Measurements from ENCODE around the gene KCNK13. TPM values are rescaled to one million over a fixed set of nuclear protein-coding genes. Genes with fewer than 3 reads are reported as not detected.
"Not testable (repeated sequence)": the region's sequence is repeated elsewhere in the genome, so short reads cannot be mapped to it uniquely, and the experiment has no call there.

KCNK13 gene
- total RNA-seq, 1 experiment from 2014 or later: 0.17 TPM

GRCh38 chr14:90198541-90199060 is 136.8 kb downstream of the KCNK13 start (continued):
- no peak for TF ChIP-seq ZBTB21 (CRISPR knock-in tag; IDR thresholded peaks at IDR 0.05; ENCODE audit: borderline replicate concordance)
- TF ChIP-seq FOXP4 (CRISPR knock-in tag; IDR thresholded peaks at IDR 0.05): no peak
- no peak for TF ChIP-seq TEAD1 (CRISPR knock-in tag; IDR thresholded peaks at IDR 0.05)
- no peak for TF ChIP-seq NFE2L1 (CRISPR knock-in tag; IDR thresholded peaks at IDR 0.05)
- no peak for TF ChIP-seq MAX (CRISPR knock-in tag; IDR thresholded peaks at IDR 0.05)
- no peak for TF ChIP-seq E2F4 (CRISPR knock-in tag; IDR thresholded peaks at IDR 0.05; ENCODE audit: borderline replicate concordance, low read depth)

- H3K4me1 Mint-ChIP-seq; CTCF ChIA-PET; H3K36me3 Mint-ChIP-seq; DNase-seq (ENCODE audit: low spot score); ATAC-seq; POLR2A ChIA-PET; H3K27me3 Mint-ChIP-seq (ENCODE audit: low read depth); H3K4me3 Mint-ChIP-seq; H3K27ac Mint-ChIP-seq: not testable (repeated sequence)
- peaks cover 21% of the 10 kb centered on the region for H3K9me3 Mint-ChIP-seq
Observed at GRCh38 chr14:90200546-90200945, 138.8 kb downstream of the KCNK13 start.

GRCh38 chr14:90201344-90201743 is 139.6 kb downstream of the KCNK13 start:
- Mint-ChIP-seq H3K4me3 (no peak overlapping the region), H3K27ac (no peak overlapping the region), H3K27me3 (ENCODE audit: low read depth) (peaks cover 4% of the 10 kb centered on the region), H3K9me3 (peaks cover 21% of the 10 kb centered on the region), H3K4me1 (0 out of 2 replicates have a peak, but pooled peaks cover 7% of the 10 kb centered on the region), H3K36me3 (peaks cover 3% of the 10 kb centered on the region; the same call in 1 of the 2 replicates)
- ChIA-PET POLR2A (no interaction called here), CTCF (interaction anchor here (0.7 kb wide), 1 partner anchor 86 kb away, joined by 3 read pairs; no protein-coding TSS in a partner anchor)
- no peak for DNase-seq (ENCODE audit: low spot score)
- no peak for ATAC-seq
- TF ChIP-seq CDX4 (CRISPR knock-in tag; IDR thresholded peaks at IDR 0.05; ENCODE audit: borderline replicate concordance): no peak
- no peak for TF ChIP-seq NFYB (CRISPR knock-in tag; conservative IDR thresholded peaks at IDR 0.05; ENCODE audit: low read depth)
- no peak for TF ChIP-seq E2F5 (CRISPR knock-in tag; IDR thresholded peaks at IDR 0.05)
- TF ChIP-seq PRDM15 (CRISPR knock-in tag; IDR thresholded peaks at IDR 0.05): no peak
- no peak for TF ChIP-seq IRF2 (CRISPR knock-in tag; IDR thresholded peaks at IDR 0.05; ENCODE audit: borderline replicate concordance, low read depth)
- no peak for TF ChIP-seq ELF4 (CRISPR knock-in tag; IDR thresholded peaks at IDR 0.05; ENCODE audit: low read depth)
- no peak for TF ChIP-seq SP1 (CRISPR knock-in tag; conservative IDR thresholded peaks at IDR 0.05)
- TF ChIP-seq CBFB (CRISPR knock-in tag; IDR thresholded peaks at IDR 0.05; ENCODE audit: low read depth): no peak
- TF ChIP-seq ZNF512 (CRISPR knock-in tag; IDR thresholded peaks at IDR 0.05; ENCODE audit: borderline replicate concordance): no peak
- no peak for TF ChIP-seq MXD4 (CRISPR knock-in tag; IDR thresholded peaks at IDR 0.05; ENCODE audit: borderline replicate concordance)
- TF ChIP-seq IRF1 (CRISPR knock-in tag; IDR thresholded peaks at IDR 0.05): no peak
- TF ChIP-seq ZNF232 (CRISPR knock-in tag; IDR thresholded peaks at IDR 0.05): no peak
- no peak for TF ChIP-seq ATF6 (CRISPR knock-in tag; IDR thresholded peaks at IDR 0.05)
- TF ChIP-seq SMAD4 (CRISPR knock-in tag; IDR thresholded peaks at IDR 0.05): no peak
